Liver (tissue), 3 donors: ENCODE data around the gene CCDC40.

Experiments
- CTCF ChIP-seq: fragments of 150-350 bp; IDR thresholded peaks from 2 replicates; pipeline ENCODE4 v1.5.1; 2017; ENCODE audit warnings: improper control_type of control experiment, low read depth, low read length; ENCODE audit not compliant: missing input control
- EGR1 ChIP-seq, 2 donors: IDR thresholded peaks; 2 replicates each; pipeline ENCODE4 v1.6.1; 2016 to 2018; ENCODE audit warnings: antibody characterized with exemption in 2 of 2, low read depth in 2 of 2
- GABPA ChIP-seq, 2 donors: IDR thresholded peaks in 1 of 2; conservative IDR thresholded peaks in 1 of 2; 2 replicates each; pipeline ENCODE4 v1.6.1; 2016; ENCODE audit warnings: antibody characterized with exemption in 2 of 2, mild to moderate bottlenecking in 1 of 2, moderate library complexity in 1 of 2
- MAX ChIP-seq: IDR thresholded peaks from 2 replicates; pipeline ENCODE4 v1.6.1; 2016; ENCODE audit warnings: antibody characterized with exemption
- RAD21 ChIP-seq, 2 donors: IDR thresholded peaks; 2 replicates each; pipeline ENCODE4 v1.6.1; 2016; ENCODE audit warnings: antibody characterized with exemption in 2 of 2, mild to moderate bottlenecking in 2 of 2
- SP1 ChIP-seq: IDR thresholded peaks from 2 replicates; pipeline ENCODE4 v1.6.1; 2018; ENCODE audit warnings: antibody characterized with exemption, mild to moderate bottlenecking
- YY1 ChIP-seq: IDR thresholded peaks from 2 replicates; pipeline ENCODE4 v1.6.1; 2016; ENCODE audit warnings: antibody characterized with exemption, mild to moderate bottlenecking
- TF ChIP-seq, protein P1 (sequence below): IDR thresholded peaks from 2 replicates; pipeline ENCODE4 v1.6.1; 2016; ENCODE audit warnings: antibody characterized with exemption
- donor health status: healthy.
- donor health status: healthy.

DNA sequence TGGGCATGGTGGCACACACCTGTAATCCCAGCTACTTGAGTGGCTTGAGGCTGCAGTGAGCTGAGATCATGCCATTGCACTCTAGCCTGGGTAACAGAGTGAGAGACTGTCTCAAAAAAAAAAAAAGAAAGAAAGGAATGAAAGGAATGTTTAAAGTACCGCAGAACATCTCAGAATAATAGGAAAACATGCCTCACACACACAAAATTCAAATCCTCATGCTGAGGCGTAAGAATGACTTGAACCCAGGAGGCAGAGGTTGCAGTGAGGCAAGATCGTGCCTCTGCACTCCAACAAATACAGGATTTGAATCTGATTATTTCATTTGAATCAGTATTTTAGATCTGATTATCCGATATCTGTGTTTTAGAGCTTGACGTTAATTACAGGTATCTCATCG is 43.6 kb downstream of the CCDC40 start:
- TF ChIP-seq CTCF (no peak), EGR1 (IDR thresholded peaks at IDR 0.05; ENCODE audit: low read depth in 2 of 2) (no peak), RAD21 (IDR thresholded peaks at IDR 0.05) (no peak), SP1 (no peak), GABPA (IDR thresholded peaks at IDR 0.05 in 1 of 2, conservative IDR thresholded peaks at IDR 0.05 in 1 of 2) (no peak), MAX (no peak), YY1 (no peak)
- TF ChIP-seq, protein P1, sequence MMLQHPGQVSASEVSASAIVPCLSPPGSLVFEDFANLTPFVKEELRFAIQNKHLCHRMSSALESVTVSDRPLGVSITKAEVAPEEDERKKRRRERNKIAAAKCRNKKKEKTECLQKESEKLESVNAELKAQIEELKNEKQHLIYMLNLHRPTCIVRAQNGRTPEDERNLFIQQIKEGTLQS, result no peak
